ENCODE data around the gene RAD23B.

The RAD23B gene

DNA sequence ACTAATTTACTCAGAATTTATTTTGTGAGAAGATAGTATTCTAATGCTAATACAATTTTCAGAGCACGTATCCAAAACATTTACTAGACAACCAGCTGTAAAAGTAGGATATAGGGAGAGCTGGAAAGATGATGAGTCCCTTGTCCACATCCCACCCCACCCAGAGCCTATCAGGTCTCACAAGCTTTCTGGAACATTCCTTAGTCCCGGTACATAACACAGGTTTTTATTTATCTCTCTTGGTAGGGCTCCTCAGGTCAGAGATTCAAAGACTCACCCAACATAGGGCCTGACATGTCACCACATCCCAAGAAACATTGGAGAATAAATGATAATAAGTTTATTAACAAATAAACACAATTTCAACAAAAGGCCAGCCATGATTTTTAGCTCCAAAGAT lies 13.8 kb upstream of the RAD23B start:
- no peak for DNase-seq (ENCODE audit: low spot score)

DNA sequence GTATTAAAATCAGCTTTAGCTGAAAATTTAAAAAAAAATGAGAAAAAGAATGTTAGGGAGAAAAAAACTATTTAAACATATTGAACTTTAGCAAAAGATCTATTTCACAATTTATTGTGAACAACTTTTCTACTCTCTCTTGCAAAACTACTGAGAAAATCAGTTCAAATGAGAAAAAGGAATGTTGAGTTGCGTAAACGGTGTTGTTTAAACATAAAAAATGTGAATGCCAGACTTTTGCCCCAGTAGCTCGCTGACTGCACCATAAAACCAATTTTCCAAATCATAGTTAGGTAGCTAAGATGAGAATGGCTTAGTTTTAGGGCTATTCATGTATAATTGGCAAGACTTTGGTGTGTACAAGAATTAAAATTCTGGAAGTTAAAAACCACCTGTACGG lies 13.4 kb upstream of the RAD23B start:
- no peak for DNase-seq (ENCODE audit: low spot score)

DNA sequence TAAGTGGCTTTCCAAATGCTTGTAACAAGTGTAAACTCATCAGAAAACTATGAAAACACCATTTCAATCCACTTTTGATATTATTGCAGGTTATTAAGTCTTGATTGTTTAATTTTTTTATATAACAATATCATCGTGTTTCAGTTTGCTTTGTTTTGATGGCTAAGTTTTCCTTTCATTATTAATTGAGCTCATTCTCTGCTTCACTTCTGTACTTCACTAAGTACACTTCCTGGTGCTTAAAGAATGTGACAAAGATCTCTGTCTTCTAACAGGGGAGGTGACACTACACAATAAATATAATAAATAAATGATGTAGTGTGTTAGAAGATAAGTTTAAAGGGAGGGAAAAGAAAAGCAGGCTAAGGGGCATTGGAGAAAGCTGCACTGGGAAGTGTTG lies 13.0 kb upstream of the RAD23B start:
- DNase-seq (ENCODE audit: low spot score) = no peak

DNA sequence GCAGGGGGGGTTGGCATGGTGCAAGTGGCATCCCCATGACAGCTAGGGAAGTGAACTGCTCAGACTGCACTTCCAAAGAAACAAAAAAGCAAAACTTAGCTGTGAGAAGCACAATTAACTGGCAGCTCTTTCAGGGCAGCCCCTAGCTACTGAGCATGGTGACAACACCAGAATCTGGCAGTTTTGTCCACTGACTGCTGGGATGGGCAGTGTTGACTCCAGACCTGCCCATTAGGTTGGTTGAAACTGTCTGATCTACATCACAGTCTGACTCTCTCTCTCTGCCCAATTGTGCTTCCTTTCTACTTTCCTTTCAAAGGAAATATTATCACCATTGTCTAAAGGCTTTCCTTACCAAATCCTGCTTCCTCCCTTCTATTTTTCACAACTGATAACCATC lies 12.5 kb upstream of the RAD23B start:
- no peak for DNase-seq (ENCODE audit: low spot score)

DNA sequence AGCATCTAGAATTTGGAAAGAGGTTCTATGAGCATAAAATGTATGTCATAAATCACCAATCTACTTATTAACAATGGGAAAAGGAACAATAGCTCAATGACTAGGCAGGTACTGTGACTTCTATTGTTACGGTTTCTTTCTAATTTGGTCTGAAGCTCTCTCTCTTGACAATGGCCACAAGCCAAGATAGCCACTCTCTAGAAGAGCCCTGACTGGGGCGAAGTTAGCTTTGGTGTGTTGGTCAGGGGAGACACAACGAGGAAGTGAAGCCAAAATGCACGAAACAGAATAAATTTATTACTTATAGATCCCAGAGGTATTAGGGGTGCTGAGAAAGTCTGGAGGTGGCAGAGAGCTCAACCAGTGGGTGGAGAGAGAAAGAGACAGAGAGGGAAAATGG lies 9.4 kb upstream of the RAD23B start:
- DNase-seq (ENCODE audit: low spot score) = no peak

- DNase-seq (ENCODE audit: low spot score) = no peak
Observed at GRCh38 chr9:107274096-107274495, 9.0 kb upstream of the RAD23B start.

GRCh38 chr9:107274953-107275422 lies 8.1 kb upstream of the RAD23B start:
- peak; percentile 80 for DNase-seq (ENCODE audit: low spot score)

DNA sequence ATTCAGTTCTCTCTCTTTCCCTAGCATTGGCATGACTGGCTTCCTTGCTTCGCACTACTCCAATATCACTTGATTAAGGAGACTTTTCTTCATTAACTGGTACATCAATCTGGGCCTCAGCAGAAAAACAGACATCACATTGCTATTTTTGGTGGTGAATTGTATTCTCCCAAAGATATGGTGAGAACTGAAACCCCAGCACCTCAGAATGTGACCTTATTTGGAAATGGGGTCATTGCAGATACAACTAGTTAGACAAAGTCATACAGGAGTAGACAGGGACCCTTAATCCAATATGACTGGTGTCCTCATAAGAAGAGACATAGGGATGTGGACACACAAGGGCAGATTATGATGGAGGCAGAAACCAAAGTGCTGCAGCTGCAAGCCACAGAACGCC lies 7.5 kb upstream of the RAD23B start:
- no peak for DNase-seq (ENCODE audit: low spot score)

DNA sequence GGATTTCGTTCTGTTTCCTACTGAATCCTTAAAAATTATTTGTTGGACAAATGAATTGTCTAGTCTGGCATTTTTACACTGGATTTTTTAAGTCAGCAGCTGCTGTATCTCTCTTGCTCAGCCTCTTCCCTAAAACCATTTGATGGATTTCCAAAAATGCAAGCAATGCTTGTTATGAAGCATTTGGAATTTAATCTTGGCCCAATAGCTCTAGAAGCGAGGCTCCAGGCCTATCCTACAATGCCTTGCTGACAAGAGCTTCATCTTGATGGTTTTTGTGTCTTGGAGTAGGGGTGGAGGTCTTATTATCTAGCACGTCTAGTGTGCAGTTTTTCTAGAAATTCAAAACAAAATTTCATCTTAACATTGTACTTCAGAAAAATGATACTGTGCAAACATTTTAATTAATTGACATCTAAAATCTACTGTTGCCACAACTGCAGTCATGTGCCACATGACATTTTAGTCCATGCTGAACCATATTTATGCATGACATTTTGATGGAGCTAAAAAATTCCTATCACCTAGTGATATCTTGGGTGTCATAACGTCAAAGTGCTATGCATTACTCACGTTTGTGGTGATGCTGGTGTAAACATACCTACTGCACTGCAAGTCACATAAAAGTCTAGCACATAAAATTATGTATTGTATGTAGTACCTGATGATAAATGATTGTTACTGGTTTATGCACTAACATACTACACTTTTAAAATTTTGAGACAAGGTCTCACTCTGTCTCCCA lies 5.9 kb upstream of the RAD23B start:
- DNase-seq (ENCODE audit: low spot score) = no peak

DNA sequence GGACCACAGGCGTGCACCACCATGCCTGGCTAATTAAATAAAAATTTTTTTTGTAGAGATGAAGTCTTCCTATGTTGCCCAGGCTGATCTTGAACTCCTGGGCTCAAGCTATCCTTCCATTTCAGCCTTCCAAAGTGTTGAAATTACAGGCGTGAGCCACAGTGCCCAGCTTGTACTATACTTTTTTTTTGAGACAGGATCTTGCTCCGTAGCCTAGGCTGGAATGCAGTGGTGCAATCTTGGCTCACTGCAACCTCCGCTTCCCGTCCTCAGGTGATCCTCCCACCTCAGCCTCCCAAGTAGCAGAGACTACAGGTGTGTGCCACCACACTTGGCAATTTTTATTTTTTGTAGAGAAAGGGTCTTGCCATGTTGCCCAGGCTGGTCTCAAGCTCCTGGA lies 5.3 kb upstream of the RAD23B start:
- DNase-seq (ENCODE audit: low spot score) = no peak

DNA sequence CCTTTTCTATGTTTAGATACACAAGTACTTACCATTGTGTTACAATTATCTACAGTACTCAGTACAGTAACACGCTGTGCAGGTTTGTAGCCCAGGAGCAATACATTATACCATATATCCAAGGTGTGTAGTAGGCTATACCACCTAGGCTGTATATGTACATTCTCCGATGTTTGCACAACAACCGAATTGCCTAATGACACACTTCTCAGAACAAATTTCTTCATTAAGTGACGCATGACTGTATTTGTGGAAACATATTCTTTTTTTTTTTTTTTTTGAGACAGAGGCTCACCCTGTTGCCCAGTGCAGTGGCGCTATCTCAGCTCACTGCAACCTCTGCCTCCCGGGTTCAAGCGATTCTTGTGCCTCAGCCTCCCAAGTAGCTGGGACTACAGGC lies 4.0 kb upstream of the RAD23B start:
- no peak for DNase-seq (ENCODE audit: low spot score)

DNA sequence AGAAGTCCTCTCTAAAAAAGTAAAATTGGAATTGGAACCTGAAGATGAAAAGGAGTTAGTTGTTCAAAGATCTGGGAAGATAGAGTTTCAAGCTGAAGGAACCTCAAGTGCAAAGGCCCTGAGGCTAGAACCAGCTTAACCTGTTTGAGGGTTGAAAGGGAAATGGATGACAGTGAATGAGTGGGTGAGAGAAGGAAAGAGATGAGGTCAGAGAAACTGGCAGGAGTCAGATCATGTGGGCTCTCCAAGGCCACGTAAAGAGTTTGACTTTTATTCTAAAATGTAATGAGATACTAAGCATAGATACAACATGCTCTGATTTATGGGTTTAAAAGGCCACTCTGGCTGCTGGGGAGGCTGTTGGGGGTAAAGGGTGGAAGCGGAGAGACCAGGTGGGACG lies 2.5 kb upstream of the RAD23B start:
- DNase-seq (ENCODE audit: low spot score) = no peak

GRCh38 chr9:107281184-107281583 lies 1.9 kb upstream of the RAD23B start:
- no peak for DNase-seq (ENCODE audit: low spot score)

GRCh38 chr9:107281922-107282667 lies 984 bp upstream of the RAD23B start:
- no peak for DNase-seq (ENCODE audit: low spot score)

DNA sequence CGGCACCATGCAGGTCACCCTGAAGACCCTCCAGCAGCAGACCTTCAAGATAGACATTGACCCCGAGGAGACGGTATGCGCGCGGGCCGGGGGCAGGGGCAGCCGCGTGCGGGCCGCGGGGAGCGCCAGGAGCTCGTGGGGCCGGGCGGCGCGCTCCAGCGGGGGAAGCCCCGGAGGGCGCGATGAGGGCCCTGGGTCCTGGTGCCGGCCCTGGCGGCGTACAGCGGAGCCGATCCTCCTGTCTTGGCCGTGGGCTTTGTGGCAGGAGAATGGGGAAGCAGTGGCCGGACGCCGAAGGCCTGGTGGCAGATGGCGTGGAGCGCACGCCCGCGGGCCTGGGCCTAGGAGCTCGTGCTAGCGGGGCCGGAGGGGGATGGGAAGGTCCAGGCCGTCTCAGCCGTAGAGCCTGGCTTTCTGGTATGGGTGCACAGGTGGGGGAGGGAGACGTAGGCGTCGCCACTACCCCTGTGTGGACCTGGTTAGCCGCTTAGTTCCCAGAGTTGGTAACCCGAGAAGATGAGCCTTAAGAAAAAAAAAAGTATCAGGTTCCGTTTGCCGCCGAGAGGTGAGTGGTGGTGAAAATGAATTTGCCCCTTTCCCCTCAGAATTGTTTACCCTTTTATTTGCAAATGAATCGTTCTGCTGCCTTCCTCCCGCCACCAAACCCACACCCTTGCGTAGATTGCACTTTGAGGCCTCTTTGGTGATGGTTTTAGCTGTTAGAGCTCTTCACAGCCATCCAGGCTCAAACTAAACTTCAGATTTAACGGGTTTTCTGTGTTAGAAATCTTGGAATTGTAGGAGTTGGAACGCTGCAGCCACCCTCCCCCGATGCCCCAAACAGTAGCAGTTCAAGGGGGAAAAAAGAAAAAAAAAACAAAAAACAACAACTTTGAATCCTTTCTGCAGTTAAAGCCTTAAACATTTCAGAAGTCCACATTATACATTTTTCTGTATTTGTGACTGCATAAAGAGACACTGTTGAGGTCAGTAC lies 841 bp downstream of the RAD23B start:
- peak; percentile 89 for DNase-seq (ENCODE audit: low spot score)

- no peak for DNase-seq (ENCODE audit: low spot score)
Observed at GRCh38 chr9:107284636-107285035, 1.6 kb downstream of the RAD23B start.

DNA sequence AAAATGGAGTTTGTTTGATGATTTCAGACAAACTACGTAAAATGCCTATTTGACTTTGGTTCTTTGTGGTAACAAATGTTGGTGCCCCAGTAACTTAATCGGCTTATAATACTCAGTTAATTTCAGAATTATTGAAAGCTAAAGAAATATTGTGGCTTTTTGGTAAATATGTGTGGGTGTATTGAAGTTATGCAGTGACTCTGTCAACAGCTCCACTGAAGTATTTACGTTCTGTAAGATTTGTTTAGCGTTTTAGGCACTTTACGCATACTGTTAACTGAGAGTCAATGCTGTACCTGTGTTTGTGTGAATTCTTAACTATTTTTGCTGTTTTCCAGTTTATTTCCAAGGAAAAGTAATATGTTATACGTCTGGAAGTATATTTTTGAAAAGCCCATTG lies 2.2 kb downstream of the RAD23B start:
- no peak for DNase-seq (ENCODE audit: low spot score)

- DNase-seq (ENCODE audit: low spot score) = peak; percentile 75
Observed at GRCh38 chr9:107286057-107286456, 3.0 kb downstream of the RAD23B start.

- no peak for DNase-seq (ENCODE audit: low spot score)
Observed at GRCh38 chr9:107288701-107289100, 5.6 kb downstream of the RAD23B start.

GRCh38 chr9:107290619-107291018 lies 7.5 kb downstream of the RAD23B start:
- no peak for DNase-seq (ENCODE audit: low spot score)

- no peak for DNase-seq (ENCODE audit: low spot score)
Observed at GRCh38 chr9:107292821-107293542, 9.9 kb downstream of the RAD23B start.
